GM12891 (cell line): ENCODE data around the gene NUCKS1.

ENCODE experiments used
- DNase-seq: peaks from one replicate; pipeline ENCODE4 v3.0.0; 2011; ENCODE audit warnings: low spot score; ENCODE audit not compliant: insufficient read length
- FAIRE-seq: peaks from 2 replicates; lab custom pipeline; 2011; peaks lifted over from hg19 to GRCh38; lab: Jason Lieb, UNC
- PAX5 ChIP-seq: IDR thresholded peaks from 2 replicates; pipeline ENCODE4 v1.6.1; 2011; ENCODE audit warnings: low read length, moderate library complexity, mild to moderate bottlenecking; ENCODE audit not compliant: insufficient read depth, severe bottlenecking
- POLR2A ChIP-seq: IDR thresholded peaks from 2 replicates; pipeline ENCODE4 v1.6.1; 2011; ENCODE audit warnings: low read depth, low read length, control low read depth
- POLR2AphosphoS5 ChIP-seq: IDR thresholded peaks from 2 replicates; pipeline ENCODE4 v1.6.1; 2011; ENCODE audit warnings: low read depth, low read length, control low read depth
- POU2F2 ChIP-seq: IDR thresholded peaks from 2 replicates; pipeline ENCODE4 v1.6.1; 2011; ENCODE audit warnings: low read depth, mild to moderate bottlenecking, control low read depth, low read length, moderate library complexity
- SPI1 ChIP-seq: IDR thresholded peaks from 2 replicates; pipeline ENCODE4 v1.6.1; 2011; ENCODE audit warnings: low read depth, low read length, control low read depth
- TAF1 ChIP-seq: IDR thresholded peaks from 2 replicates; pipeline ENCODE4 v1.6.1; 2011; ENCODE audit warnings: low read depth, low read length, control low read depth

NUCKS1 gene

DNA sequence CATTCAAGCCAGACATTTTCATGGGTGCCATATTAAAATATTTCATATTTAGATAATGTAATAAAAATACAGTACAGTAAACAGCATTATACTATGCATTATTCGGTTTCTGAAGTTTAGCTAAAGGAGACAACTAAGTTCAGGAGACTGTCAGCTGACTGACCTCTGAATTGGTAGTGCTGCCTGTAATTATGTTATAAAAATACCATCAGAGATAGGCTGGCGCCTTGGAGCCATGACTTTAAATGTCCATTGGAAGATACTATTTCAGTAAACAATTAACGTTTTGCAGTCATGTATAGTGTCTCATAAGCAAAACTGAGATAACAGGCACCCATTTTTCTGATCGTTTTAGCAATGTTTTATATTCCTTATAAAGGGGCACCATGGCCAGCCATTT, 36.6 kb upstream of the NUCKS1 start:
- TF ChIP-seq POLR2AphosphoS5 (no peak), SPI1 (no peak), POU2F2 (no peak), PAX5 (no peak), TAF1 (no peak), POLR2A (no peak)
- no peak for FAIRE-seq
- DNase-seq, result no peak

DNA sequence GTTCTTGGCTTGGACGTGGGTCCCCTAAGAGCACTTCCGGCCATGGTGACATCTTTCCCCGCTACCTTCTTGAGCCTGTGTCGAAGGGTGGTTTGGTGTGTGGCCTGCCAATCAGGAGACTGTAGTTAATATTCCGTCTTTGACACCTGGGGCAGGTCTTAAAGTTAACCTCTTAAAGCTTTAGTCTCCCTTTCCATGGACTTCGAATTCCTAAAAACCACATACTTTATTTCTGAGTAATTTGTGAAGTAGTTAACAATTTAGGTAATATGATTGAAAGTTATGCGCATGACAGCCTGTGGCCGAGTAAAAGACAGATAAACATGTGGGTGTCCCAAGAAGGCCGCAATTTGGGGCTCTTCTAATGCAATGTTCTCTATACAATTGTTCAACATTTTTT, 35.5 kb upstream of the NUCKS1 start:
- DNase-seq, result no peak
- FAIRE-seq, result no peak
- TF ChIP-seq POU2F2, result no peak
- no peak for TF ChIP-seq SPI1
- no peak for TF ChIP-seq TAF1
- TF ChIP-seq POLR2AphosphoS5, result no peak
- TF ChIP-seq PAX5, result no peak
- TF ChIP-seq POLR2A, result no peak

DNA sequence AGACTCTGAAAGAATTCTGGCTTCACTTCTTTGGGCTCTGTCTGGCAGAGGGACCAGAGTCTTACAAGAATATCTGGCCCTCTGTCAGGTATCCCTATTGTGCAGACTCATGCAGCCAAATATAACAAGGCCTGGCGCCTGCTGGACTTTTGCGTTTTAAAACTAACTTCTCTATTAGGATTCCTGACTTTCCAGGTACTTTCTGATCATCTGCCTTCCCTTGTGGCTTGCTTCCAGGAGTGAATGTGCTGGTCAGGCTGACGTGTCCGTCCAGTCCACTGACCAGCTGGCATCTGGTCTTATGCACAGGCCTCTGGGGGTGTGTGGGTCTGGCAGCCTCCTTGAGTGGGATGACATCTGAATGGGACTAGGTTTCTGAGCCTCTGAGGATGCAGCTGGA, 33.9 kb upstream of the NUCKS1 start:
- no peak for TF ChIP-seq TAF1
- no peak for TF ChIP-seq POLR2AphosphoS5
- no peak for TF ChIP-seq POLR2A
- TF ChIP-seq PAX5, result no peak
- TF ChIP-seq SPI1, result no peak
- no peak for TF ChIP-seq POU2F2
- DNase-seq (no peak), FAIRE-seq (no peak)

DNA sequence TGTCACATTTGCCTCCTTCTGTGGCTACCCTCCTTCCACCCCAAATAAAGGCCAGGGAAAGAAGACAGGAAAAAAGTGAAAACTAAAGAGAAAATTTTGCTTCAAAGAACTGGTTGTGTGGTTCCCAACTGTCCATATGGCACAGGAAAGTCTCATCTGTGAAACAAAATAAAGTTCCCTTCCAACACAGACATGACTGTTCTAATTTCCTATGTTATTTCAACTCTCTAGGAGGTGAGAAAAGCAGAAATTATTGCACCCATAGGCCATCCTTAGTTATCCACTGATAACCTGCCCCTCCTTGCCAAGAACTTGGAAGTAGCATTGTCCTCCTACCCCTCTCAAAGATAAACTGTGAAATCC, 33.4 kb upstream of the NUCKS1 start:
- FAIRE-seq, result no peak
- no peak for TF ChIP-seq POLR2A
- TF ChIP-seq SPI1, result no peak
- no peak for TF ChIP-seq PAX5
- TF ChIP-seq POLR2AphosphoS5, result no peak
- no peak for TF ChIP-seq TAF1
- no peak for TF ChIP-seq POU2F2
- DNase-seq, result no peak

DNA sequence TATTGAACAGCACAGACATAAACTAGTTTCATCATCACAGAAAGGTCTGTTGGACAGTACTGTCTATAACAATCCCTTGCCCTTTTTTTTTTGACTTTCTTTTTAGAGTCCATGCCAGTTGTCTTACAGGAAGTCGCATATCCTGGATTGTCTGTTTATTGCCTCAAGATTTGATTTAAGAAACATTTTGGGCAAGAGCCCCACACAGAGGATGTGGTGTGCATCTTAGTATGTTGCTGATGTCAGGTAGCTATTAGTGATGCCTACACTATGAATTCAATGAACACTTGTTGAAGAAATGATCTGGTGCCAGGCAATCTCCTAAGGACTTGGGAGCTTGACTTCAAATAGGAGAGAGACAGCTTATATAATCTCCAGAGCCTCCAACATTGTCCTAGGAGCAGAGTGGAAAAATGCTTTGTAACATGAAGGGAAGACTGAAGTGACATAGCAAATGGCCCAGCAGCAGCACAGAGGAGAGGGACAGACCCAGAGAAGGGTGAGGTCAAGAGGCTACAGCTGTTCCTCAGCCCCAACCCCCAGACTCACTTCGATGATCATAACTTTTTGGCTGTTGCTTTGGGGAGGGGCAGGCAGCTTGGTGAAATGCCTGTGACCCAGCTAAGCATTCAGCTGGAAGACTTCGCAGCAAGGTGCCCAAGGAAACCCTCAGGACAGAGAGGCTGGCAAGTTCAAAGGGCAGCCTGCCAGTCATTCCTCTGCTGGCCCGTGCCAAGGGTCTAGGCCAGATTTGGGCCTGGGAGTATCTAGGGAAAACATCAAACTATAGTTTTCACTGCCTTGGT, 32.8 kb upstream of the NUCKS1 start:
- FAIRE-seq (no peak), DNase-seq (no peak)
- no peak for TF ChIP-seq POLR2AphosphoS5
- TF ChIP-seq POLR2A, result no peak
- no peak for TF ChIP-seq SPI1
- TF ChIP-seq PAX5, result no peak
- no peak for TF ChIP-seq POU2F2
- no peak for TF ChIP-seq TAF1

DNA sequence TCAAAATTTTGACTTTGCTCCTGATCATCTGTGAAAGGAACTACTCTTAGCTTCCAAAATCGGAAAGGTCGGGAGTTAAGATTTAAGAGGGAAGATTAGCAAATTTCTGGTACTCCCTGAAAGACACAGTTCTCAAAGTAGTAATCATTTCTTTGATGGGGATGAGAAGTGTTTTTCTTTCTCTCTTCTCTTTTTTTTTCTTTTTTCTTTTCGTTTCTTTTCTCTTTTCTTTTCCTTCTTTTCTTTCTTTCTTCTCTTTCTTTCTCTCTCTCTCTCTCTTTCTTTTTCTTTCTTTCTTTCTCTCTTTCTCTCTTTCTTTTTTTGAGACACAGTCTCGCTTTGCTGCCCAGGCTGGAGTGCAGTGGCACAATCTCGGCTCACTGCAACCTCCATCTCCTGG, 30.4 kb upstream of the NUCKS1 start:
- TF ChIP-seq SPI1 (no peak), TAF1 (no peak), POU2F2 (no peak), POLR2AphosphoS5 (no peak), POLR2A (no peak), PAX5 (no peak)
- DNase-seq, result no peak
- FAIRE-seq, result no peak

DNA sequence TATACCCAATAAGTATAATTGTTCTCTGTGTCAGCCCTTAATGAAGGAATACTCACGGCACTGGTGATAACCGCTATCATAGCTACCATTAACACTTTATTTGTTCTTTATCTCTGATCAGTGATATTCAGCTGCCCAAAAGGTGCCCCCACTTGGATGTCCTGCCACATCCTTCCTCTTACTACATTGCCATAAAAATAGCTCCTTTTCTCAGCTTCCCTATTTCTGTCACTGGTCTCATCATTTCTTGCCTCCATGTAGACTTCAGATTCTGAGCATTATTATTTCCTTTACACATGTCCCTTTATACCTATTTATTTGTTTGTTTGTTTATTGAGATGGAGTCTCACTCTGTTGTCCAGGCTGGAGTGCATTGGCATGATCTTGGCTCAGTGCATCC, 28.0 kb upstream of the NUCKS1 start:
- FAIRE-seq (no peak), DNase-seq (no peak)
- TF ChIP-seq PAX5 (no peak), POU2F2 (no peak), POLR2A (no peak)

DNA sequence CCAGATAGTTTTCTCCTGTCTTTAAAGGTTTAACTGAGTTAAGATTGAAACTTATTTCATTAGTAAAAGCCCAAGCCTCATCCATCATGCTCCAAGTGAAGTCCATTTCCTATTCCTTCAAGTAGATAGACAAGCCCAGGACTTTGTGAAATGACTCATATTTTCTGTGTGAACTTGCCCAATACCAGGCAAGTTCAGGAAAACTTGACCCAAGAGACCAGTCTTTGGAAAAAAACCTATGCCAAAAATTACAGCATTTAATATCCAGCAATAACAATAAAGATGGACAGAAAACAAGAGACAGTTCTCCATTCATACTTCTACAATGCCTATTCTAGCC, 25.7 kb upstream of the NUCKS1 start:
- no peak for TF ChIP-seq POLR2AphosphoS5
- no peak for TF ChIP-seq PAX5
- TF ChIP-seq POLR2A, result no peak
- no peak for TF ChIP-seq TAF1
- TF ChIP-seq POU2F2, result no peak
- no peak for TF ChIP-seq SPI1
- no peak for DNase-seq
- FAIRE-seq, result no peak

DNA sequence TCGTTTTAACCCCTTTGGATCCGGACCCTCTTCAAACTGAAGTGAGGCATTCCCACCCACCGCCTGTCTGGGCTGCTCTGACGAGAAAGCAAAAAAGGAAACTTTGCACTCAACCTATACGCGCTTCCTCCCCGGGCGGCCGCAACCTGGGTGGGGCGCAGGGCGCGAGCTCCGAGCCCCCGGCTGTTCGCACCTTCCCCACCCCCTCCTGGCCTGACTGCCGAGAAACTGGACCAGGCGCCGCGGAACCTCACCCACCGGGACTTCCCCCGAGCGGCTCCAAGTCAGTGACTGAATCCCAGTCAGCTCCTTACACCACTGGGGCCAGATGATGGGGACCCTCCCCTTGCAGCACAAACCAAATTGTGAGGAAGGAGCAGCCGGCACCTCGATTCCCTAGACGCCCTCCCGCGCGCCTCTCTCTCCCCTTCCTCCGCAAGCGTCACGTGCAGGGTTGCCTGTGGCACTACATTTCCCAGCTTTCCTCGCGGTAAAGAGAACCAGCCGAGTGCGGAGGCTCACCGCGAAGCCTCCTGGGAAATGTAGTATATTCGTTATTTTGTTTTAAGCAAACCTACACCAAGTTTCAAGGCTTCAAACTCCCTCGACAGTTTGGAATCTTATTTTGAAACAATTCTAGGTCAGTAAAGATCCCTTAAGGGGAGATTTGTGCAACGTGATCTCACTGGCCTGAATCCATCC, 25.2 kb upstream of the NUCKS1 start, which contains the start of gene RAB29:
Gene RAB29 (minus strand): TSS at position 468 of the 702 bp plus-strand sequence. CDS start 526 bp downstream, outside the sequence.
- peak; percentile 78 for FAIRE-seq
- TF ChIP-seq TAF1 (no peak), SPI1 (peak; percentile 57)
- peak; percentile 57 for DNase-seq

DNA sequence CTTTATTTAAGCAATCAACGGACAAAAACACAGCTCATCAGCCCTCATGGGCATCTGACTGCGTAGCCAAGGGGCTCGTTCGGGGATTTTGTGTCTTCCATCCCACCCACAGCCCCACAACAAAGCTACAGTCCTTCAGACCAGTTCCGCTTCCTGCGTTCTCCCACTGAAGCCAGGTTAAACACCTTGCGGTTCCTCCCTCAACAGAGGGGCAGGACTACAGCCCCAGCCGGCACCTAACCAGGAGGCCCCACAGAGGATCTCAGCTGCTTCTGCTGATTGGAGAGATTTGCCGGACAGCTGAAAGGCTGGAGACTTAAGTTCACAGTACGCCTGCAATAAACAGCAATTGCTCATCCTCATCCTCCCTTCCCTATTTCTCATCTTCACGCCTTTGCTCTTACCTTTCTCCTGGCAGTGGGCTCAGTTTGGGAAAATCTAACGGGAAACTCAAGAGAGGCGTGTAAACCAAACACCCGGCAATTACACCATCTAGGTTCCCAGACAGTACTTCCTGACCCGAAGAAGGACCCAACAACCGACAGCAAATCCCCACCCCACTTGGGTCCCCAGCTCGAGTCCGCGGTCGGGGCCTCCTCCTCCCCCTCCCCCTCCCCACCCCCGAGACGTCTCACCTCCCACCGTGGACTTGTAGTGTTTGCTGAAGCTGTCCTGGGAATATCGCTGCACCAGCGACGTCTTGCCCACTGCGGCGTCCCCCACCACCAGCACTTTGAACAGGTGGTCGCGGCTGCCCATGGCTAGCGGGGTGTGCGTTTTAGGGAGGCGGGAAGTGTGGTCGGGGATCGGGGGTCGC, 24.4 kb upstream of the NUCKS1 start:
- no peak for DNase-seq
- TF ChIP-seq SPI1 (peak; percentile 53), POLR2AphosphoS5 (no peak), PAX5 (peak; percentile 60), POLR2A (no peak)
- peak; percentile 28 for FAIRE-seq
